ENCODE results near the gene SYCE3.

The SYCE3 gene

GRCh38 chr22:50531962-50532674, 30.6 kb downstream of the SYCE3 start:
- Histone ChIP-seq H3K27me3 (ENCODE audit: insufficient read depth, insufficient read length) (no peaks in the 10 kb centered on the region), H3K4me1 (ENCODE audit: insufficient read depth, insufficient read length) (peaks cover 4% of the 10 kb centered on the region), H3K36me3 (ENCODE audit: insufficient read depth, insufficient read length, low read length) (no peaks in the 10 kb centered on the region), H3K9me3 (ENCODE audit: insufficient read depth, low read length) (no peaks in the 10 kb centered on the region), H3K4me3 (ENCODE audit: insufficient read length, low read depth) (peak overlapping the region; percentile 49), H3K9ac (ENCODE audit: insufficient read length, low read depth) (peak overlapping the region; percentile 86)
- TF ChIP-seq SUZ12 (IDR thresholded peaks at IDR 0.05; ENCODE audit: extremely low read depth, insufficient read depth, insufficient read length) (no peak), YY1 (IDR thresholded peaks at IDR 0.05; ENCODE audit: insufficient read depth, insufficient read length) (no peak), ZNF274 (IDR thresholded peaks at IDR 0.05; ENCODE audit: low read depth, low read length) (no peak)
- no peak for DNase-seq (ENCODE audit: low read depth, low spot score)

DNA sequence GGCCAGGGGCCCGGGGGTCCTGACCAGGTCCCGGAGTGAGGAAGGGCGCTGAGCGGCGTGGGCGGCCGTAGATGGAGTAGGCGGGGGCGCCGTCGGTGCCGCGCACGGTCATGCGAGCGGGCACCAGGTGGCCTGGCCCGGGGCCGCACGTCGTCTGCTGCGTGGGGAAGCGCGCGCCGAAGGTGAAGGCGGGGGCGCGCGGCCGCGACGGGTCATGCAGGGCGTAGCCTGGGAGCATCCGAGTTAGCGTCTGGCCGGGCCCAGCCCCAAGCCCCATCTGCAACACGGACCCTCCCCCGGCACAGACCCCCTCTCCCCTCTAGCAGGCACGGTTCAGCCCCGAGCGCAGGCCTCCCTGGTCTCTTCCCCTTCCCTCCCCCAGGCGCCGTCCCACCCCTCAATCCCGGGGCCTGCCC, 31.2 kb downstream of the SYCE3 start:
- H3K9ac ChIP-seq (ENCODE audit: insufficient read length, low read depth), result peak overlapping the region; percentile 86
- DNase-seq (ENCODE audit: low read depth, low spot score), result no peak

GRCh38 chr22:50530877-50531545, 31.7 kb downstream of the SYCE3 start:
- Histone ChIP-seq H3K9me3 (ENCODE audit: insufficient read depth, low read length) (no peaks in the 10 kb centered on the region), H3K4me1 (ENCODE audit: insufficient read depth, insufficient read length) (peaks cover 4% of the 10 kb centered on the region), H3K27me3 (ENCODE audit: insufficient read depth, insufficient read length) (no peaks in the 10 kb centered on the region), H3K36me3 (ENCODE audit: insufficient read depth, insufficient read length, low read length) (no peaks in the 10 kb centered on the region), H3K9ac (ENCODE audit: insufficient read length, low read depth) (peak overlapping the region; percentile 86), H3K4me3 (ENCODE audit: insufficient read length, low read depth) (peak overlapping the region; percentile 49)
- no peak for DNase-seq (ENCODE audit: low read depth, low spot score)
- TF ChIP-seq SUZ12 (IDR thresholded peaks at IDR 0.05; ENCODE audit: extremely low read depth, insufficient read depth, insufficient read length), result no peak
- no peak for TF ChIP-seq YY1 (IDR thresholded peaks at IDR 0.05; ENCODE audit: insufficient read depth, insufficient read length)

More for the DNA sequence above, 31.2 kb downstream of the SYCE3 start:
- Histone ChIP-seq H3K4me3 (ENCODE audit: insufficient read length, low read depth) (peak overlapping the region; percentile 49), H3K4me1 (ENCODE audit: insufficient read depth, insufficient read length) (peaks cover 4% of the 10 kb centered on the region), H3K9me3 (ENCODE audit: insufficient read depth, low read length) (no peaks in the 10 kb centered on the region), H3K27me3 (ENCODE audit: insufficient read depth, insufficient read length) (no peaks in the 10 kb centered on the region), H3K36me3 (ENCODE audit: insufficient read depth, insufficient read length, low read length) (no peaks in the 10 kb centered on the region)
- no peak for TF ChIP-seq ZNF274 (IDR thresholded peaks at IDR 0.05; ENCODE audit: low read depth, low read length)

GRCh38 chr22:50530580-50530876, 32.2 kb downstream of the SYCE3 start:
- no peak for TF ChIP-seq ZNF274 (IDR thresholded peaks at IDR 0.05; ENCODE audit: low read depth, low read length)
- TF ChIP-seq SUZ12 (IDR thresholded peaks at IDR 0.05; ENCODE audit: extremely low read depth, insufficient read depth, insufficient read length), result no peak
- TF ChIP-seq YY1 (IDR thresholded peaks at IDR 0.05; ENCODE audit: insufficient read depth, insufficient read length), result no peak
- Histone ChIP-seq H3K27me3 (ENCODE audit: insufficient read depth, insufficient read length) (no peaks in the 10 kb centered on the region), H3K4me3 (ENCODE audit: insufficient read length, low read depth) (peak overlapping the region; percentile 49), H3K9ac (ENCODE audit: insufficient read length, low read depth) (peak overlapping the region; percentile 86), H3K36me3 (ENCODE audit: insufficient read depth, insufficient read length, low read length) (no peaks in the 10 kb centered on the region), H3K4me1 (ENCODE audit: insufficient read depth, insufficient read length) (peaks cover 4% of the 10 kb centered on the region), H3K9me3 (ENCODE audit: insufficient read depth, low read length) (no peaks in the 10 kb centered on the region)
- no peak for DNase-seq (ENCODE audit: low read depth, low spot score)

DNA sequence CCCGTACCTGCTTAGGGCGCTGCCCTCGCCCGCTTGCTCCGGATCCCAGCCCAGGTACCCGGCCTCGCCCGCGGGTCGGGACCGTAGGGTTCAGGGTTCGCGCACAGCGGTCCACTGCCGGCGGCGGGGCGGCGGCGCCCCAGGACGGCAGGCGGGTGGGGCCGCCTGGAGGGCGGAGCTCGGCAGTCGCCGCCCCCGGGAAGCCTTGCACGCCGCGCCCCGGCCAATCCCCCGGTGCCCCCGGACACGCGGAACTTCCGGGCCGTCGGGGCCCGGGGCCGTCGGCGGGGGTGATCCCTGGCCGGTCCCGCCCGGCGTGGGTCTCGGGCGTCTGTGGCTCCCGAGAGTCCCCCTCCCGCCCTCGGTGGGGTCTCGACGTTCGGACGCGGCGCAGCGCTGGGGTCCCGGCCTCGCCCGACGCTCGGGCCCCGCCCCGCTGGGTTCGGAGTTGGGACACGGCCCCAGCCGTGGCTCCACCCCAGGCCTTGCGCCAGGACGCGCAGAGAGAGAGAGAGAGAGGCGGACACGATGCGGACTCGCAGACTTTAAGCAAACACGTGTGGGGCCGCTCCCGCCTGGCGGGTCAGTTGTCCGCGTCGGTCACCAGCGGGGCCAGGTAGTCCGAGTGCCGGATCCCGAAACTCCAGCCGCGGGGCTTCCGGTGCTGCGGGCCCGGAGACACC, 32.7 kb downstream of the SYCE3 start, which contains the start of gene TYMP:
TSS of gene TYMP (minus strand) at position 116 of the 683 bp plus-strand sequence. CDS start 303 bp downstream, outside the sequence.
- no peak for TF ChIP-seq YY1 (IDR thresholded peaks at IDR 0.05; ENCODE audit: insufficient read depth, insufficient read length)
- H3K9ac ChIP-seq (ENCODE audit: insufficient read length, low read depth), result peak within 1 kb of the TSS; percentile 86
- peaks cover 4% of the 10 kb centered on the region for H3K4me1 ChIP-seq (ENCODE audit: insufficient read depth, insufficient read length)
- H3K4me3 ChIP-seq (ENCODE audit: insufficient read length, low read depth), result peak within 1 kb of the TSS; percentile 49
- no peaks in the 10 kb centered on the region for H3K9me3 ChIP-seq (ENCODE audit: insufficient read depth, low read length)
- H3K27me3 ChIP-seq (ENCODE audit: insufficient read depth, insufficient read length), result no peaks in the 10 kb centered on the region
- no peak for DNase-seq (ENCODE audit: low read depth, low spot score)
- no peaks in the 10 kb centered on the region for H3K36me3 ChIP-seq (ENCODE audit: insufficient read depth, insufficient read length, low read length)

DNA sequence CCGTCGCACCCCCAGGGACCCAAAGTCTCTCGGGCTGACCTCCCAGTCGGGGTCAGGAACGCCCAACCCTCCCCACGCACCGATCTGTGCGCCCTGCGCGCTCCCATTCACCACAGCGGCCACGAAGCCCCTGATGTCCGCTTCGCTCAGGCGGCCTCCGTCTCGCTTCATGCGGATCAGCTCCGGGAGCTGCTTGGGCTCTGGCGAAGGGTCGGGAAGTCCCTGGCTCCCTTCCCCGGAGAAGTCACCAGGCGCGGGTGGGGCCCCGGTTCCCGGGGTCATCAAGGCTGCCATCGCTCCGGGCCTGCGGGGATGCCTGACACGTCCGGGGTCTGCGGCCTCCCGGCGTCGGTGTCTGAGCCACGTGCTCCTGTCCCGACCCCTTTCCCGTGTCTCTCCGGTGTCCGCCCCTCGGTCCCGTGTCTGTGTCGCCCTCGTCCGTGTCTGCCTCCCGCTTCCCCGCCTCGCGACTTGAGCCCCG, 33.3 kb downstream of the SYCE3 start:
- H3K9ac ChIP-seq (ENCODE audit: insufficient read length, low read depth), result no peak overlapping the region
- DNase-seq (ENCODE audit: low read depth, low spot score), result no peak
- peaks cover 2% of the 10 kb centered on the region for H3K36me3 ChIP-seq (ENCODE audit: insufficient read depth, insufficient read length, low read length)
- H3K9me3 ChIP-seq (ENCODE audit: insufficient read depth, low read length), result no peaks in the 10 kb centered on the region
- TF ChIP-seq SUZ12 (IDR thresholded peaks at IDR 0.05; ENCODE audit: extremely low read depth, insufficient read depth, insufficient read length) (no peak), ZNF274 (IDR thresholded peaks at IDR 0.05; ENCODE audit: low read depth, low read length) (no peak), YY1 (IDR thresholded peaks at IDR 0.05; ENCODE audit: insufficient read depth, insufficient read length) (no peak)
- peak overlapping the region; percentile 4 for H3K4me3 ChIP-seq (ENCODE audit: insufficient read length, low read depth)
- H3K27me3 ChIP-seq (ENCODE audit: insufficient read depth, insufficient read length), result no peaks in the 10 kb centered on the region
- peaks cover 6% of the 10 kb centered on the region for H3K4me1 ChIP-seq (ENCODE audit: insufficient read depth, insufficient read length)

DNA sequence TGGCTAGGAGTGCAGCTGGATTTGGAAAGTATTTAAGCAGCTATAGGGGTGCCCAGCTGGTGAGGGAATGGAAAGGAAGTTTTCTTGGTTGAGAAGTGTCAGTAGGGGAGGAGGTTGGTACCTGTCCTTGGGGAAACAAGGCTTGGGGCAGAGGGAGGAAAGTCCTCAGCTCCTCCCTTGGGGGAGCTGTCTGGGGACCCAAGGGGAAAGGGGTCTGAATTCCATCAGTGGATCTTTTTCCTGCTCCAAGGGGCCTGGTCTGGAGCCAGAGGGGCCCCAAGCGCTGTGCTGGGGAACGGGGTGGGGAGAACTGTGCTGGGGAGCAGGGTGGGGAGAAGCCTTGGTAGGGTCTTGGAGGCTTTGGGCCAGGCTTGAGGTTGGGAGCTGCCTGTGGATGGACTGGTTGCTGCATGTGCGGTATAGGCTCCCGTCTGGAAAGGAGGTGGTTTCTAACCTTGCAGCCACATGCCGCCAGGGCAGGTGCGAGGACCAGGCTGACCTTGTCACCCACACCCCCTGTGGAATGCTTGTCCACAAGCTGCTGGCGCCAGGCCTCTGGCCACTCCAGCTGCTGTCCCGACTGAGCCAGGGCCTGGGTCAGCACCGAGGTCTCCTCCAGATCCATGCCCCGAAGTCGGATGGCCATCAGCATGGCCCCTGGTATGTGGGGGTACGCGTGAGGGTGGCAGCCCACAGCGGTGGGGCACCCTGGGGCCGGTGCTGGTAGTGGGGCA, 33.9 kb downstream of the SYCE3 start:
- DNase-seq (ENCODE audit: low read depth, low spot score), result no peak
- TF ChIP-seq YY1 (IDR thresholded peaks at IDR 0.05; ENCODE audit: insufficient read depth, insufficient read length) (no peak), SUZ12 (IDR thresholded peaks at IDR 0.05; ENCODE audit: extremely low read depth, insufficient read depth, insufficient read length) (no peak), ZNF274 (IDR thresholded peaks at IDR 0.05; ENCODE audit: low read depth, low read length) (no peak)
- Histone ChIP-seq H3K27me3 (ENCODE audit: insufficient read depth, insufficient read length) (no peaks in the 10 kb centered on the region), H3K36me3 (ENCODE audit: insufficient read depth, insufficient read length, low read length) (peaks cover 8% of the 10 kb centered on the region), H3K4me1 (ENCODE audit: insufficient read depth, insufficient read length) (peaks cover 9% of the 10 kb centered on the region), H3K4me3 (ENCODE audit: insufficient read length, low read depth) (no peak overlapping the region), H3K9ac (ENCODE audit: insufficient read length, low read depth) (no peak overlapping the region), H3K9me3 (ENCODE audit: insufficient read depth, low read length) (no peaks in the 10 kb centered on the region)

Measured in NT2/D1 (cell line).